AG10803 (cell line): ENCODE measurements around the gene CMIP.

Experiments used
- DNase-seq: peaks from one replicate; pipeline ENCODE4 v3.0.0; 2010; ENCODE audit warnings: low read depth
- H3K4me3 ChIP-seq: 2 replicates; pipeline ENCODE4 v1.5.1; 2011; ENCODE audit warnings: mild to moderate bottlenecking, low read length, control low read depth
- TF ChIP-seq, protein P1 (sequence below): conservative IDR thresholded peaks from 2 replicates; pipeline ENCODE4 v1.5.1; 2011; ENCODE audit warnings: mild to moderate bottlenecking, low read length, control low read depth, inconsistent platforms

The CMIP gene

DNA sequence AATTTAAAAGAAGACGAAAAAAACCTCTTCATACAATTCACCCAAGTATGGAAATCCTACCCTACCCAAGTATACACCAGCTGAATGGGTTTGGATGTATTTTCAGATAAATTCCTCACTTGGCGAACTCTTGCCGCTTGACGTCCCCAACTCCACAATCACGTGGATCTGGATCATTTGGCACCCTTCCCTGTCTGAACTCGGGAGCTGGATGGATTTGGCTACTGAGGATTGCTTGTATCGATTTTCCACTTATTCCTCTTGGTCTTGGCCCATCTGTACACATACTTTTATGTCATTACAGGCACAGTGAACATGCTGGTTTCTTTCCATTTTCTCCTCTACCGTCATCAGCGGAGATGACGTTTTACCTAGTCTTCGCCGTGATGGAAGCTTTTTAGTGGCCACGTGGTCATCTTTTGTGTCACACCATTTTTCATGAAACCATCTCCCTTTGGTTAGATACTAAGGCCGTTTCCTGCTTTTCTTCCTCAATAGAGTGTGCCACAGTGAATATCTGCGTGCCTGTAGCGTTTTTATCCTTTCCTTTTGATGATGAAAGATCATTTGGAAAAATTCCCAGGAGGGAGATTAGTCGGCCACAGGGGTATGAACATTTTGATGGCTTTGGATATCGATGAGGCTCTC lies 47.1 kb downstream of the CMIP start:
- DNase-seq, result peak; percentile 74
- TF ChIP-seq, protein P1, sequence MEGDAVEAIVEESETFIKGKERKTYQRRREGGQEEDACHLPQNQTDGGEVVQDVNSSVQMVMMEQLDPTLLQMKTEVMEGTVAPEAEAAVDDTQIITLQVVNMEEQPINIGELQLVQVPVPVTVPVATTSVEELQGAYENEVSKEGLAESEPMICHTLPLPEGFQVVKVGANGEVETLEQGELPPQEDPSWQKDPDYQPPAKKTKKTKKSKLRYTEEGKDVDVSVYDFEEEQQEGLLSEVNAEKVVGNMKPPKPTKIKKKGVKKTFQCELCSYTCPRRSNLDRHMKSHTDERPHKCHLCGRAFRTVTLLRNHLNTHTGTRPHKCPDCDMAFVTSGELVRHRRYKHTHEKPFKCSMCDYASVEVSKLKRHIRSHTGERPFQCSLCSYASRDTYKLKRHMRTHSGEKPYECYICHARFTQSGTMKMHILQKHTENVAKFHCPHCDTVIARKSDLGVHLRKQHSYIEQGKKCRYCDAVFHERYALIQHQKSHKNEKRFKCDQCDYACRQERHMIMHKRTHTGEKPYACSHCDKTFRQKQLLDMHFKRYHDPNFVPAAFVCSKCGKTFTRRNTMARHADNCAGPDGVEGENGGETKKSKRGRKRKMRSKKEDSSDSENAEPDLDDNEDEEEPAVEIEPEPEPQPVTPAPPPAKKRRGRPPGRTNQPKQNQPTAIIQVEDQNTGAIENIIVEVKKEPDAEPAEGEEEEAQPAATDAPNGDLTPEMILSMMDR, result no peak
- no peak overlapping the region for H3K4me3 ChIP-seq

DNA sequence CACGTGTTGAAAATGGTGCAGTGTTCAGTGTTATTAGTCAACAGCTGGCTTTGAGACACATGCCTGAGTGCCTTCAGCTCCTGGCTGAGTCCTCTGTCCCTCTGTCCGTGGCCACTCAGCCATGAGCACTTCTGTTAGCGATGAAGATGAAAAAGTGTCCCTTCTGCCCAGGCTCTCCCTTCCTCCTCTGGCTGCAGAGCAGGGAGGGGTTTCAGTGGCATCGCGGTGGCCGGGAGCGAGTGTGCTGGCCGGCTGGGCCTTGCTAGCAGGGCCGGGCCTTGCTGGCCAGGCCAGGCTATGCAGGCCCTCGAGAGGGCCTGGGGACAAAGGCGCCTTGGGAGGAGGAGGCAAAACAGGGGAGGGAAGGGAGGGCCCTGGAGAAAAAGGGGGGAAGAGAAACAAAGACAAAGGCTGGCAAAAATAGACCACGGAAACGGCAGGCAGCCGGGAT lies 47.7 kb downstream of the CMIP start:
- H3K4me3 ChIP-seq, result 0 out of 2 replicates have a peak overlapping the region, but pooled peaks have one; percentile 13
- TF ChIP-seq, protein P1, result no peak
- DNase-seq, result no peak

DNA sequence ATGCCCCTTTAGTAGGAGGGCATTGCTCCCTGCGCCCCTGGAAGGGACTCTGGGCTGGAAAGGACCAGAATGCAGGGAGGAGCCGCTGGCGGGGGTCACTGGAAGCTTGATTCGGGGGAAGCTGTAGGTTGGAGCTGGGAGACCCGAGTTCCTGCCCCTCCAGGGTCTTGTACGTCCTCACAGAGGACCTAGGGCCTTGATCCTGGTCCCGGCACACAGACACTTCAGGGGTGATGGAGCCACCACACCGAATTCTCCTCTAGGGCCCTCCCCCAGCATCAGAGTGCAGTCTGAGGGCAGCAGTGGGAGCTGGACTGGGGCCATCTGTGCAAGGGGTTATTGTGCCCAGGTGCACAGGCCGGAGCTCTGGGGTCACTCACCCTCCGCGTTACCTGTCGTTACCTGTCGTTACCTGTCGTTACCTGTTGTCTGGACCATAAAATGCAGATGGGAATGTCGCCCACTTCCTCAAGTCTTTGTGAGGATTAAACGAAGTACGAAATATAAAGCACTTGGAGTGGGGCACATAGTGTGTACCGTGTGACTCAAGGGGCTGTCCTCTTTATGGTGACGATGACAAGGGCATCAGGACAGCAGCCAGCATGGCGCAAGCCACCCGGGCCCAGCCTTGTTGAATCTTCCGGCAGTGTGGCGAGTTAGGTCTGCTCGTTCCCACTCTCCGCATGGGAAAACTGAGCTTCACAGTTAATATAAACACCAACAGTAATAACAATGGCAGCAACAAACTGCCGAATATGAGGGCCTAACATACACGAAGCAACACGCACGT lies 48.6 kb downstream of the CMIP start:
- H3K4me3 ChIP-seq, result no peak overlapping the region
- TF ChIP-seq, protein P1, result no peak
- no peak for DNase-seq

DNA sequence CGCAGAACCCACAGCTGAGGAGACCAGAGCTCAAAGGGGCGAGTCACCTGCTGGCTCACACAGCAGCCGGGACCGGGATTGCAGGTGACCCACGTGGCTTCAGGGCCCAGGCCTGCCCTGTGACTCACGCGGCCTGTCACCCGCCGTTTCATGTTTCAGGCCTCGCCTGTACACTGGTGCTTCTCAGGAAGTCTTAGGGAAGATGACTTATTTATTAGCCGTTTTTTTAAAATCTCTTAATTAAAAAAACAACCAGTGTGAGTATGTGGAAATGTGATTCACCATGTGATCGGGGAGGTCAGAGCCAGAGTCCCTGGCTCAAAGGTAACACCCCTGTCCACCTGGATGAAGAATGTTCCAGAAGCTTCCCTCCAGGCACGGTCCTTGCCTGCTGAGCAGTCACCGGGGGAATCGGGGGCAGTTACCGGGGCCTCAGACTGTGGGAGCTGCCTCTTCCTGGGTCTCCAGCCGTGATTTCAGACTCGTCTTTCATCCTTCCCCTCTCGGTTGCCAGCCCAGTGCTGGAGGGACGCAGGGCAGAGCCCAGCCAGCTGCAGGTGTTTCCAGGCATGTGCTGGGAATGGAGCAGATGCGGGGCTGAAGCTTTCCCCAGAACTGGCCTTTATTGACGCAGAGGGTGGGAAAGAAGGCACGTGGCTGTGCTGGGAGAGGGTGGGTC lies 49.3 kb downstream of the CMIP start:
- TF ChIP-seq, protein P1, result no peak
- peak; percentile 73 for DNase-seq
- H3K4me3 ChIP-seq, result no peak overlapping the region

DNA sequence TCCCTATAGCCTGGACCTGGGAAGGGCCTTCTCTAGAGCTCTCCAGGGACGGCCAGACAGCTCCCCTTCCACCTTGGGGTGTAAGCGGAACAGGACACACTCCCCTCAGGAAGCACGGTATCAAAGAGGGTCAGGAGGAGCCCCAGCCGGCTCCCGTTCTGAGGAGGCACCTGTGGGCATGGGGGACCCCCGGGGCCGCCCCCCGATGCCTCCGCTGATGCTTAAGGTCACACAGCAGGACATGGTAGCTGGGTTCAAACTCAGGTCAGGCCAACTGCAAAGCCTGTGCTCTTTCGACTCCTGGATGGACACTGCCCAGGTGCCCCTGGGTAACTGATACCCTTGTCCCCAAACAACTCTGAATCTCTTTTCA lies 49.8 kb downstream of the CMIP start:
- no peak overlapping the region for H3K4me3 ChIP-seq
- TF ChIP-seq, protein P1, result no peak
- DNase-seq, result no peak

DNA sequence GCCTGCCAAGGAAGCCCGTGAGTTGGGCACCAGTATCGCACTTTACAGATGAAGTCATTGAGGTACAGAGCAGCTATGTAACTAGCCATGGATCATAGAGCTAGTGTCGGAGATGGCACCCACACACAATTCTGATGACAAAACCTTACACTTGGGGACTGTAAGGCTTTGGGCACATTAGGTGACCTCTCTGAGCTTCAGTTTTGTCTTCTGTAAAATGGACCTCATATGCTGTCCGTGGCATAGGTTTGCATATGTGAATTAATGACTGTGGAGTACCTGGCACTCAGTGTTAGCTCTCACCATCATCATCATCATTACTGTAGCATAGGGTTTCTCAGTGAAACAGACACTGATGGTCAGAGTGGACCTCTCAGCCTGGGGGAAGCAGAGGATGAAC lies 50.3 kb downstream of the CMIP start:
- no peak overlapping the region for H3K4me3 ChIP-seq
- DNase-seq, result no peak
- TF ChIP-seq, protein P1, result no peak
